MM.1S (cell line): Measurements from ENCODE around the gene TMEM123.

Source experiments
- EZH2 ChIP-seq: fragments of 300-600 bp; sonication (generic); optimal IDR thresholded peaks from 2 replicates; pipeline ENCODE3; 2017; ENCODE audit warnings: low read depth, mild to moderate bottlenecking, antibody characterized with exemption, low read length, mixed read lengths
- EZH2phosphoT487 ChIP-seq: fragments of 300-600 bp; sonication (generic); IDR thresholded peaks from 2 replicates; pipeline ENCODE4 v1.6.1; 2018; ENCODE audit warnings: antibody characterized with exemption, low read length
- TF ChIP-seq, protein P1 (sequence below): fragments of 300-600 bp; sonication (generic); IDR thresholded peaks from 2 replicates; pipeline ENCODE4 v1.5.1; 2016; ENCODE audit warnings: antibody characterized with exemption, low read length, mixed read lengths

- TF ChIP-seq, protein P1, sequence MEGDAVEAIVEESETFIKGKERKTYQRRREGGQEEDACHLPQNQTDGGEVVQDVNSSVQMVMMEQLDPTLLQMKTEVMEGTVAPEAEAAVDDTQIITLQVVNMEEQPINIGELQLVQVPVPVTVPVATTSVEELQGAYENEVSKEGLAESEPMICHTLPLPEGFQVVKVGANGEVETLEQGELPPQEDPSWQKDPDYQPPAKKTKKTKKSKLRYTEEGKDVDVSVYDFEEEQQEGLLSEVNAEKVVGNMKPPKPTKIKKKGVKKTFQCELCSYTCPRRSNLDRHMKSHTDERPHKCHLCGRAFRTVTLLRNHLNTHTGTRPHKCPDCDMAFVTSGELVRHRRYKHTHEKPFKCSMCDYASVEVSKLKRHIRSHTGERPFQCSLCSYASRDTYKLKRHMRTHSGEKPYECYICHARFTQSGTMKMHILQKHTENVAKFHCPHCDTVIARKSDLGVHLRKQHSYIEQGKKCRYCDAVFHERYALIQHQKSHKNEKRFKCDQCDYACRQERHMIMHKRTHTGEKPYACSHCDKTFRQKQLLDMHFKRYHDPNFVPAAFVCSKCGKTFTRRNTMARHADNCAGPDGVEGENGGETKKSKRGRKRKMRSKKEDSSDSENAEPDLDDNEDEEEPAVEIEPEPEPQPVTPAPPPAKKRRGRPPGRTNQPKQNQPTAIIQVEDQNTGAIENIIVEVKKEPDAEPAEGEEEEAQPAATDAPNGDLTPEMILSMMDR, result no peak
- no peak for TF ChIP-seq EZH2
- no peak for TF ChIP-seq EZH2phosphoT487
Observed at GRCh38 chr11:102346456-102346747, 106.2 kb downstream of the TMEM123 start.
